H9 (cell line): Measurements from ENCODE around the gene LAMC3. TPM values are rescaled to one million over a fixed set of nuclear protein-coding genes. Genes with fewer than 3 reads are reported as not detected.

Experiments used
- DNase-seq: peaks from one replicate; pipeline ENCODE4 v3.0.0-alpha.2; 2017
- H2AFZ ChIP-seq: one replicate; pipeline ENCODE4 v1.6.1; 2013; ENCODE audit warnings: mild to moderate bottlenecking, low read length, control low read depth, moderate library complexity
- H2AK5ac ChIP-seq: 2 replicates; pipeline ENCODE4 v1.6.1; 2013; ENCODE audit warnings: low read length, control low read depth, mixed read lengths; ENCODE audit not compliant: insufficient read length
- H2BK120ac ChIP-seq: one replicate; pipeline ENCODE4 v1.6.1; 2013; ENCODE audit warnings: low read depth, mild to moderate bottlenecking, low read length, control low read depth, inconsistent platforms; ENCODE audit not compliant: poor library complexity, severe bottlenecking
- H2BK12ac ChIP-seq: 2 replicates; pipeline ENCODE4 v1.6.1; 2013; ENCODE audit warnings: low read length, control low read depth, mixed read lengths, low read depth; ENCODE audit not compliant: insufficient read length
- H2BK15ac ChIP-seq: 2 replicates; pipeline ENCODE4 v1.6.1; 2013; ENCODE audit warnings: low read depth, low read length, control low read depth
- H2BK20ac ChIP-seq: one replicate; pipeline ENCODE4 v1.6.1; 2013; ENCODE audit warnings: low read depth, mild to moderate bottlenecking, low read length, control low read depth, inconsistent platforms; ENCODE audit not compliant: poor library complexity, severe bottlenecking
- H2BK5ac ChIP-seq: 2 replicates; pipeline ENCODE4 v1.6.1; 2013; ENCODE audit warnings: low read length, control low read depth, mixed read lengths; ENCODE audit not compliant: insufficient read length
- H3K14ac ChIP-seq: 2 replicates; pipeline ENCODE4 v1.6.1; 2013; ENCODE audit warnings: low read length, control low read depth; ENCODE audit not compliant: insufficient read depth
- H3K18ac ChIP-seq: 2 replicates; pipeline ENCODE4 v1.6.1; 2013; ENCODE audit warnings: low read depth, mild to moderate bottlenecking, mixed read lengths, low read length, control low read depth; ENCODE audit not compliant: insufficient read length
- H3K23ac ChIP-seq: 2 replicates; pipeline ENCODE4 v1.6.1; 2013; ENCODE audit warnings: low read length, control low read depth, mixed read lengths, low read depth; ENCODE audit not compliant: insufficient read length
- H3K23me2 ChIP-seq: 2 replicates; pipeline ENCODE4 v1.6.1; 2013; ENCODE audit warnings: low read depth, mild to moderate bottlenecking, mixed read lengths, low read length, control low read depth; ENCODE audit not compliant: insufficient read length, poor library complexity, severe bottlenecking
- H3K27ac ChIP-seq: 2 replicates; pipeline ENCODE4 v1.5.1; 2013; ENCODE audit warnings: low read length, control low read depth, mixed read lengths, low read depth; ENCODE audit not compliant: insufficient read length
- H3K27me3 ChIP-seq: 2 replicates; pipeline ENCODE4 v1.6.1; 2013; ENCODE audit warnings: low read length, control low read depth, inconsistent platforms; ENCODE audit not compliant: insufficient read depth
- H3K4ac ChIP-seq: 2 replicates; pipeline ENCODE4 v1.6.1; 2013; ENCODE audit warnings: low read depth, mild to moderate bottlenecking, control low read depth, inconsistent platforms, low read length, moderate library complexity
- H3K4me1 ChIP-seq: 2 replicates; pipeline ENCODE4 v1.6.1; 2013; ENCODE audit warnings: low read length, control low read depth, inconsistent platforms; ENCODE audit not compliant: insufficient read depth
- H3K4me2 ChIP-seq: 2 replicates; pipeline ENCODE4 v1.6.1; 2013; ENCODE audit warnings: low read length, control low read depth, mixed read lengths; ENCODE audit not compliant: insufficient read length, insufficient read depth
- H3K56ac ChIP-seq: 2 replicates; pipeline ENCODE4 v1.6.1; 2013; ENCODE audit warnings: low read depth, mild to moderate bottlenecking, mixed read lengths, low read length, control low read depth; ENCODE audit not compliant: insufficient read length
- H3K79me1 ChIP-seq: 2 replicates; pipeline ENCODE4 v1.6.1; 2013; ENCODE audit warnings: low read depth, mild to moderate bottlenecking, moderate library complexity, low read length, control low read depth, inconsistent platforms; ENCODE audit not compliant: insufficient read depth, poor library complexity, severe bottlenecking
- H3K79me2 ChIP-seq: 2 replicates; pipeline ENCODE4 v1.6.1; 2013; ENCODE audit warnings: low read length, control low read depth, inconsistent platforms; ENCODE audit not compliant: insufficient read depth
- H3K9ac ChIP-seq: 2 replicates; pipeline ENCODE4 v1.6.1; 2013; ENCODE audit warnings: low read length, control low read depth, mixed read lengths; ENCODE audit not compliant: insufficient read length; ENCODE audit errors: extremely low read depth
- H3K9me3 ChIP-seq: one replicate; pipeline ENCODE4 v1.6.1; 2013; ENCODE audit warnings: low read depth, low read length, inconsistent platforms; ENCODE audit not compliant: control insufficient read depth
- H3T11ph ChIP-seq: one replicate; pipeline ENCODE4 v1.6.1; 2013; ENCODE audit warnings: mild to moderate bottlenecking, low read length, control low read depth, inconsistent platforms
- H4K20me1 ChIP-seq: one replicate; pipeline ENCODE4 v1.6.1; 2013; ENCODE audit not compliant: control insufficient read depth, insufficient read length, insufficient read depth
- H4K5ac ChIP-seq: 2 replicates; pipeline ENCODE4 v1.6.1; 2013; ENCODE audit warnings: low read depth, mild to moderate bottlenecking, mixed read lengths, low read length, control low read depth; ENCODE audit not compliant: insufficient read length
- H4K8ac ChIP-seq: replicated peaks from 2 replicates; pipeline ENCODE4 v1.6.1; 2013; ENCODE audit warnings: low read length, control low read depth, mixed read lengths, low read depth; ENCODE audit not compliant: insufficient read length
- H4K91ac ChIP-seq: 2 replicates; pipeline ENCODE4 v1.6.1; 2013; ENCODE audit warnings: low read depth, mild to moderate bottlenecking, moderate library complexity, mixed read lengths, low read length, control low read depth; ENCODE audit not compliant: insufficient read length
- H3K27ac Mint-ChIP-seq, 3 experiments: 2 replicates in 2 of 3; 3 replicates in 1 of 3; pipeline ENCODE4 v1.8.0; 2020 to 2021; ENCODE audit warnings: mixed read lengths in 3 of 3, mild to moderate bottlenecking in 1 of 3, moderate library complexity in 1 of 3
- H3K27me3 Mint-ChIP-seq: 2 replicates; pipeline ENCODE4 v1.8.0; 2021; ENCODE audit warnings: low read depth, mild to moderate bottlenecking, moderate library complexity, mixed read lengths
- H3K36me3 Mint-ChIP-seq, 3 experiments: 2 replicates in 2 of 3; 3 replicates in 1 of 3; pipeline ENCODE4 v1.8.0; 2020 to 2021; ENCODE audit warnings: low read depth in 3 of 3, mixed read lengths in 3 of 3; ENCODE audit not compliant: insufficient read depth in 1 of 3
- H3K4me1 Mint-ChIP-seq, 2 experiments: 2 replicates each; pipeline ENCODE4 v1.8.0; 2020; ENCODE audit warnings: mixed read lengths in 2 of 2
- H3K4me3 Mint-ChIP-seq, 2 experiments: 2 replicates in 1 of 2; 3 replicates in 1 of 2; pipeline ENCODE4 v1.8.0; 2020 to 2021; ENCODE audit warnings: mild to moderate bottlenecking in 2 of 2, mixed read lengths in 2 of 2, moderate library complexity in 1 of 2
- H3K9me3 Mint-ChIP-seq, 2 experiments: 2 replicates in 1 of 2; 3 replicates in 1 of 2; pipeline ENCODE4 v1.8.0; 2020; ENCODE audit warnings: mild to moderate bottlenecking in 2 of 2, mixed read lengths in 2 of 2, moderate library complexity in 1 of 2
- CTCF ChIP-seq: fragments of 200-600 bp; sonication (generic); conservative IDR thresholded peaks from 3 replicates; pipeline ENCODE4 v1.8.0; 2021; ENCODE audit warnings: antibody characterized with exemption, mild to moderate bottlenecking
- WGBS: extraction: QIAGEN DNeasy Blood & Tissue Kit; methylation state at CpG from one replicate; pipeline ENCODE4 v1.1.7; 2013; ENCODE audit warnings: missing lambda C conversion rate, low lambda C conversion rate, mixed read lengths; ENCODE audit not compliant: insufficient read length; ENCODE audit errors: extremely low coverage; 5-methylcytosine and 5-hydroxymethylcytosine counted together
- total RNA-seq: library from RNA; stranded (reverse); gene quantifications from 2 replicates; pipeline ENCODE4 v1.2.1, GENCODE V29; 2021

The LAMC3 gene
- total RNA-seq, 1 experiment from 2014 or later, result 21.7 TPM

DNA sequence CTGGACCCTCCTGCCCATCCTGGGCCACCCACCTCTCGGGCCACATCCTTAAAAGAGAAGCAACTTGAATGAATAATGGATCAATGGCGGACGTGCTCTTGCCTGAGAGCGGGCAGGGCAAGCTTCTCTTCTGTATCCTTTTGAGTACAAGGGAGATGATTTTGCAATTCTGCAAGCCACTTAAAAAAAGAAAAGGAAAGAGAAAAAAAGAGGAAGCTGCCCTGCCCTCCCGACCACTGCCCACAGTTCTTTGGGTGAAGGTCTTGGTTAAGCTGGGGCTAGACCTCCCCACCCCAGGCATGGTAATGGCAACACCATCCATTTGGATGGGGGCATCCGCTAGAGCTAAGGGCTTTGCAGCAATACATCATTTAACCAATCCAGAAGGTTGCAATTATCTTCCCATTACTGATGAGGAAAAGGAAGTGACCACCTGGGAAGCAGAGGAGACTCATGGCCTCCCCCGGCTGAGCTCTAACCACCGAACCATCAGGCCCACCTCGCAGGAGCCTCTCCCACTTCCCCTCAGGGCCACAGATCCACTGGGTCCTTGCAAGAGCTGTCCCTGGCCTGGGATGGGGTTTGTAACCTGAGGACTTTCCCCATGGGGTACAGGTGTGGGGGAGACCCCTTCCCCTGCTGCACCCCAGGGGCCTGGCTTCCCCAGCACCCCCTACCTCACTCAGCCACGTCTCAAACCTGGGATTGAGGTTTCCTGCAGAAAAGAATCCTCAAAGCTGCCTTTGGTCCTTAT lies 27.8 kb upstream of the LAMC3 start:
- Mint-ChIP-seq H3K4me3 (no peak overlapping the region), H3K27ac (no peak overlapping the region; a peak in 1 of 7 replicates), H3K4me1 (peaks cover 0 to 21% of the 10 kb centered on the region in 2 experiments; a peak in 2 of 4 replicates), H3K9me3 (no peaks in the 10 kb centered on the region), H3K36me3 (no peaks in the 10 kb centered on the region), H3K27me3 (no peaks in the 10 kb centered on the region; the same call in 1 of the 2 replicates)
- no peaks in the 10 kb centered on the region for H3K23me2 ChIP-seq
- H2AK5ac ChIP-seq, result no peak overlapping the region
- TF ChIP-seq CTCF, result no peak
- no peak overlapping the region for H3K27ac ChIP-seq
- no peak overlapping the region for H3K18ac ChIP-seq
- no peak overlapping the region for H2AFZ ChIP-seq
- H4K5ac ChIP-seq, result no peak overlapping the region
- H3K79me2 ChIP-seq, result no peaks in the 10 kb centered on the region
- H3K4me2 ChIP-seq, result no peak overlapping the region
- H2BK15ac ChIP-seq, result no peak overlapping the region
- H3K79me1 ChIP-seq, result no peaks in the 10 kb centered on the region
- no peak overlapping the region for H4K91ac ChIP-seq
- no peak overlapping the region for H2BK5ac ChIP-seq
- H3K27me3 ChIP-seq, result no peaks in the 10 kb centered on the region
- no peak overlapping the region for H2BK20ac ChIP-seq
- H3K9me3 ChIP-seq, result no peaks in the 10 kb centered on the region
- H3T11ph ChIP-seq, result no peak overlapping the region
- no peak overlapping the region for H3K14ac ChIP-seq
- no peak overlapping the region for H3K9ac ChIP-seq
- H2BK12ac ChIP-seq, result no peak overlapping the region
- no peaks in the 10 kb centered on the region for H3K4me1 ChIP-seq
- no peak overlapping the region for H3K56ac ChIP-seq
- H4K8ac ChIP-seq, result no peak overlapping the region
- WGBS, result no CpG with 5 or more reads among the region's 10 CpGs
- no peak overlapping the region for H2BK120ac ChIP-seq
- no peak overlapping the region for H3K23ac ChIP-seq
- no peaks in the 10 kb centered on the region for H4K20me1 ChIP-seq
- no peak for DNase-seq
- H3K4ac ChIP-seq, result no peak overlapping the region
